Vagina (tissue), 2 donors: ENCODE data around the gene IMPDH2.

Experiments used
- CTCF ChIP-seq, 3 experiments: fragments of 450-650 bp in 2 of 3; fragments of 200-600 bp in 1 of 3; sonication (generic) in 1 of 3; IDR thresholded peaks; one replicate each; pipeline ENCODE4 v1.5.1; 2017 to 2019; ENCODE audit warnings: antibody characterized with exemption in 3 of 3, mild to moderate bottlenecking in 2 of 3, moderate library complexity in 2 of 3
- POLR2A ChIP-seq, 2 donors: fragments of 450-650 bp; IDR thresholded peaks; one replicate each; pipeline ENCODE4 v1.6.1; 2017; ENCODE audit warnings: antibody characterized with exemption in 2 of 2, mild to moderate bottlenecking in 2 of 2, moderate library complexity in 2 of 2

- TF ChIP-seq CTCF (IDR thresholded peaks at IDR 0.05) = no peak
- no peak for TF ChIP-seq POLR2A (IDR thresholded peaks at IDR 0.05)
These were observed 43.3 kb downstream of the IMPDH2 start for GRCh38 chr3:48985831-48986376.
